Nephron (organoid): ENCODE results near the gene TUBGCP6.

Experiments used
- H3K27ac Mint-ChIP-seq, 3 experiments: 2 replicates each; pipeline ENCODE4 v1.8.0; 2020; ENCODE audit warnings: mixed read lengths in 3 of 3, mild to moderate bottlenecking in 2 of 3, moderate library complexity in 1 of 3
- H3K27me3 Mint-ChIP-seq: 2 replicates; pipeline ENCODE4 v1.8.0; 2021; ENCODE audit warnings: low read depth, mild to moderate bottlenecking, moderate library complexity, mixed read lengths
- H3K36me3 Mint-ChIP-seq: 2 replicates; pipeline ENCODE4 v1.8.0; 2020; ENCODE audit warnings: low read depth, mixed read lengths
- H3K4me1 Mint-ChIP-seq: 2 replicates; pipeline ENCODE4 v1.8.0; 2020; ENCODE audit warnings: mixed read lengths
- H3K4me3 Mint-ChIP-seq, 3 experiments: 2 replicates each; pipeline ENCODE4 v1.8.0; 2020; ENCODE audit warnings: mild to moderate bottlenecking in 3 of 3, mixed read lengths in 3 of 3, moderate library complexity in 2 of 3
- H3K9me3 Mint-ChIP-seq: 2 replicates; pipeline ENCODE4 v1.8.0; 2020; ENCODE audit warnings: mixed read lengths
- TF ChIP-seq, protein P1 (sequence below), 3 experiments: fragments of 200-600 bp; sonication (generic); IDR thresholded peaks; one replicate each; pipeline ENCODE4 v1.5.0; 2021; ENCODE audit warnings: antibody characterized with exemption in 3 of 3; ENCODE audit not compliant: unreplicated experiment in 3 of 3

TUBGCP6 gene

DNA sequence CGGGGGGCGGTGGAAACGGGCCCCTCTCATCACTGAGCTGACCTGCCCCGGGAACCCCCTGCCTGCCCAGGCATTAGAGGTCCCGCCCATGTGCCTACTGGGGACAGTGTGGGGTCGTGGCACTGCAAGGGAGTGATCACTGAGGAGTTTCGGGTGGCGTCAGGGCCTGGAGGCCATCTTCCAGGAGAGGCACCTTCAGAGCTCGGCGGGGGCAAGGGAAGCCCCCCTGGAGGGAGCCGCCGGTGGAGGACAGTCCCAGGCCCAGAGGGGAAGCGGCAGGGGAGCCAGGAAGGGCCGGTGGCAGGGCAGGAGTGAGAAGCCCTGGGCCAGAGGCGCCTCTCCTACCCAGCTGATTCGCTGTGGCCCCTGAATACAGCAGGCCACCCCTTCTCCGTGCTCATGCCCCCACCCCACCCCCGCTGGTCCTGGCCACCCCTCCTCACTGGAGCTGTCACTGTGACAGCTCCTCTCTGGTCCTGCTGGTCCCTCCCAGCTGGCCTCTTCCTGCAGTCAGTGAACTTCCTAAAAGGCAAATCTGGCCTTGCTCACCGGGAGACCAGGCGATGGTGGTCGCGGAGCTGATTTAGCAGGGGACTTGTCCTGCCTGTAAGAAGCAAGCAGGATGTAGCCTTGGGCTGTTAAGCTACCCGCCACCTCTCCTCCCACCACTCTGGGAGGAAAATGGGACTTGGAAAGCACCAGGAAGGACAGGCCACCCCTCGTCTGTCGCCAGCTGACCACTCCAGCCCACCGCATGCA is 27.4 kb upstream of the TUBGCP6 start:
- peaks cover 17% of the 10 kb centered on the region for H3K27me3 Mint-ChIP-seq
- H3K27ac Mint-ChIP-seq, result no peak overlapping the region
- H3K36me3 Mint-ChIP-seq, result peaks cover 24% of the 10 kb centered on the region
- peak overlapping the region; percentile 30 to 63 (median 53) for H3K4me3 Mint-ChIP-seq
- peaks cover 11% of the 10 kb centered on the region for H3K4me1 Mint-ChIP-seq
- TF ChIP-seq, protein P1, sequence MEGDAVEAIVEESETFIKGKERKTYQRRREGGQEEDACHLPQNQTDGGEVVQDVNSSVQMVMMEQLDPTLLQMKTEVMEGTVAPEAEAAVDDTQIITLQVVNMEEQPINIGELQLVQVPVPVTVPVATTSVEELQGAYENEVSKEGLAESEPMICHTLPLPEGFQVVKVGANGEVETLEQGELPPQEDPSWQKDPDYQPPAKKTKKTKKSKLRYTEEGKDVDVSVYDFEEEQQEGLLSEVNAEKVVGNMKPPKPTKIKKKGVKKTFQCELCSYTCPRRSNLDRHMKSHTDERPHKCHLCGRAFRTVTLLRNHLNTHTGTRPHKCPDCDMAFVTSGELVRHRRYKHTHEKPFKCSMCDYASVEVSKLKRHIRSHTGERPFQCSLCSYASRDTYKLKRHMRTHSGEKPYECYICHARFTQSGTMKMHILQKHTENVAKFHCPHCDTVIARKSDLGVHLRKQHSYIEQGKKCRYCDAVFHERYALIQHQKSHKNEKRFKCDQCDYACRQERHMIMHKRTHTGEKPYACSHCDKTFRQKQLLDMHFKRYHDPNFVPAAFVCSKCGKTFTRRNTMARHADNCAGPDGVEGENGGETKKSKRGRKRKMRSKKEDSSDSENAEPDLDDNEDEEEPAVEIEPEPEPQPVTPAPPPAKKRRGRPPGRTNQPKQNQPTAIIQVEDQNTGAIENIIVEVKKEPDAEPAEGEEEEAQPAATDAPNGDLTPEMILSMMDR (IDR thresholded peaks at IDR 0.05; ENCODE audit: unreplicated experiment in 3 of 3), result no peak
- no peaks in the 10 kb centered on the region for H3K9me3 Mint-ChIP-seq

DNA sequence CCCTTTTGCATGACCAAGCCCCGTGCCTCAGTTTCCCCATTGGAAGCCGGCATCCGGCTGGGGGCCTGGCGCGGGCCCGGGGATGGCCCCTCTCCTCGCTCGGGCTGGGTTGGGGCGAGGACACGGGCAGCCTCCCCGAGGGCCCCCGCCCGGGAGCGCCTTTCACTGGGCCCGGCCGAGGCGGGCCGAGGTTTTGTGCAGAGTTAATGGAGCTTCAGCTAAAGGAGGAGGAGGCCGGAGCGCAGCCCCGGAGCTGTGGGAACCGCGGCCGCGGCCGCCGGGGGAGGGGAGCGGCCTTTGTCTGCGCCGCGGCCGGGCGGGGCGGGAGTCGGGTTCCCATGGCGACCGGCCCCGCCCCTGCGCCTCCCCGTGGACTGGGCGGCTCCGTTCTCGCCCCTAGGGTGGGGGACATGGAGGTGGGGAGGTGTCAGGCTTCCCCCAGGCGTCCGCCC is 26.7 kb upstream of the TUBGCP6 start:
- TF ChIP-seq, protein P1 (IDR thresholded peaks at IDR 0.05; ENCODE audit: unreplicated experiment in 3 of 3), result peak in 1 of 3 experiments; percentile 16
- Mint-ChIP-seq H3K9me3 (no peaks in the 10 kb centered on the region), H3K36me3 (peaks cover 18% of the 10 kb centered on the region), H3K27me3 (peaks cover 17% of the 10 kb centered on the region), H3K27ac (no peak overlapping the region), H3K4me1 (peaks cover 11% of the 10 kb centered on the region), H3K4me3 (peak overlapping the region in 1 of 3 experiments; percentile 65)

DNA sequence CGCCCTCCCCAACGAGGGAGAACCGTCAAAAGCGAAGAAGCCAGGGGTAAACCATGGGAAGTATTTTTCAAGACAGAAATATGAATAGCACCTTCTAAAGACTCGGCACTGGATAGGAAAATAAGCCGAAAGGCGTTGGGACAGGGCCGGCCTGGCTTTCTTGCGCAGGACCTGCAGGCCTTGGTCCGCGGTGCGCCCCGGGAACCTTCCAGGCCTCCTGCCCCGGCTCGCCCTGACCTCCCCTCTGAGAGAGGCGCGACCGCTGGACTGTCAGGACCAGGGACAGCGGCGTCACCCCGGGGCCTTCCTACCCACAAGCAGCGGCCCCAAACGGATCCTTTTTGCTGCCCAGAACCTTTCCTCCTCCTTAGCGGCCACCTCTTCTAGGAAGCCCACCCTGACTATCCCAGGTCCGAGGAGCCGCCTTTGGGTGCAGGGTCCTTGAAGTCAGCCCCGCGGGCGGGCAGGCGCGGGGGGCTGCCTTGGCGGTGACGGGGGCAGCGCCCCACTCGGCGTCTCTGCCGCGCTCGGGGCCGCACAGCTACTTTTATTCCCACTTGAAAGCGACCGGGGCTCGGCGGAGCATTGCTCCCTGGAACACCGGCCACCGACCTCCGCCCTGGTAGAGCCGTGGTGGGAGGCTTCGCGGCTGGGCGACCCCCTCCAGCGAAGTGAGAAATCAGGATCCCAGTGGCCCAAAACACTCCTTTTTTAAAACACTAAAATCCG is 26.0 kb upstream of the TUBGCP6 start:
- peaks cover 15% of the 10 kb centered on the region for H3K36me3 Mint-ChIP-seq
- H3K4me1 Mint-ChIP-seq, result peaks cover 11% of the 10 kb centered on the region
- H3K9me3 Mint-ChIP-seq, result no peaks in the 10 kb centered on the region
- H3K27ac Mint-ChIP-seq, result no peak overlapping the region
- H3K4me3 Mint-ChIP-seq, result peak overlapping the region; percentile 73 to 79 (median 73)
- TF ChIP-seq, protein P1 (IDR thresholded peaks at IDR 0.05; ENCODE audit: unreplicated experiment in 3 of 3), result no peak
- H3K27me3 Mint-ChIP-seq, result peaks cover 17% of the 10 kb centered on the region

DNA sequence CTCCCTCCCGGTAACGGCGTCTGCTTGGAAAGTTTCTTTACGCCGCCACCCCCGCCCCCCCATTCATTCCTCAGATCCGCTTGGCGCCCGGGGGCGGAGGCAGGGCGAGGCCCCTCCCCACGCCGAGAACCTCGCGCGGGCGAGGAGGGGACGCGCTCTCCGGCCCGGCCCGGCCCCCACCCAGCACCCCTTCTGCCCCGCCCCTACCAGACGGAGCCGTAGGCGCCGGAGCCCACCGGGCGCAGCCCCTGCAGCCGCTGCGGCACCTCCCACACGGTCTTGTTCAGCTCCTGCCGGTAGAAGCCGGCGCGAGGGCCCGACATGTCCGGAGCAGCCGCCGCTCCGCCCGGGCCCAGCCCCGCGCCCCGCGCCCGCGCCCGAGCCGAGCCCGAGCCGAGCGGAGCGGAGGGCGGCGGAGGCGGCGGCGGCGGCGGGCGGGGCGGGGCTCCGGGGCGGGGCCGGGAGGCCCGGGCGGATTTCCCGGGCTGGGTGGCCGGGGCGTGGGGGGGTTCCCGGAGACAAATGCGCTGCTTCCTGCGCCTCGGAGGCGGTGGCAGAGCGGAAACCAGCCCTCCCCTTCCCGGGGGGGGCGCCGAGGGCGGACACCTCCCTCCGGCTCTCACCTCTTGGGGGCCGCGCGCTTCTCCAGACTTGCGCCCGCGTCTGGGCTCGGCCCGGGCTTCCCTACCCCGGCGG is 25.3 kb upstream of the TUBGCP6 start, which contains the start of gene MAPK11:
MAPK11 (minus strand) TSS at position 411 of the 696 bp plus-strand sequence; CDS start at position 323, 88 bp downstream.
- Mint-ChIP-seq H3K27me3 (peaks cover 17% of the 10 kb centered on the region), H3K27ac (peak within 1 kb of the TSS in 1 of 3 experiments; percentile 33), H3K9me3 (no peaks in the 10 kb centered on the region), H3K36me3 (peaks cover 9% of the 10 kb centered on the region), H3K4me1 (peaks cover 11% of the 10 kb centered on the region), H3K4me3 (peak within 1 kb of the TSS; percentile 73 to 81 (median 77))
- TF ChIP-seq, protein P1 (IDR thresholded peaks at IDR 0.05; ENCODE audit: unreplicated experiment in 3 of 3), result no peak

DNA sequence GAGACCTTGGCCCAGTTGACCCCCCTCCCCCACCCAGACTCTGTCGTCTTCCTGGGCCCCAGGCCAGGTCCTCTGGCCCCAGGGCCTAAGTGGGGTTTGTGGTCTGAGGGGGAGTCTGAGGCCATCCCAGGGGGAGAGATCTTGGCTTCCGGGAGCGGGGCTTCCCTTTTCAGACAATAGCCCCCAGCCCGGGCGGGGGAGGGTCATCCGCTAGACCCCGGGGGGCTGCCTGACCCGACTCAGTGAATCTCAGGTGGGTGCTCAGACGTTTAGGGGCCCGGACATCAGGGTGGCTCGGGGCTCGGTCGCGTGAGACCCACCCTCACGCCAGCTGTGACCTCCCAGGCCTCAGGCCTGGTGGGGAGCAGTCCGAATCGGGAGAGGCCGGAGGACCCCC is 24.7 kb upstream of the TUBGCP6 start:
- H3K27me3 Mint-ChIP-seq, result peaks cover 17% of the 10 kb centered on the region
- peaks cover 11% of the 10 kb centered on the region for H3K4me1 Mint-ChIP-seq
- H3K36me3 Mint-ChIP-seq, result peaks cover 6% of the 10 kb centered on the region
- peak overlapping the region in 1 of 3 experiments; percentile 33 for H3K27ac Mint-ChIP-seq
- no peaks in the 10 kb centered on the region for H3K9me3 Mint-ChIP-seq
- TF ChIP-seq, protein P1 (IDR thresholded peaks at IDR 0.05; ENCODE audit: unreplicated experiment in 3 of 3), result no peak
- peak overlapping the region; percentile 71 to 81 (median 77) for H3K4me3 Mint-ChIP-seq
